GM04504 (cell line): ENCODE data around the gene SERTAD3.
"Not testable (repeated sequence)": the region's sequence is repeated elsewhere in the genome, so short reads cannot be mapped to it uniquely, and the experiment has no call there.

Source experiments
- DNase-seq: peaks from one replicate; pipeline ENCODE4 v3.0.0-alpha.2; 2012; ENCODE audit warnings: low read depth

Gene SERTAD3

DNA sequence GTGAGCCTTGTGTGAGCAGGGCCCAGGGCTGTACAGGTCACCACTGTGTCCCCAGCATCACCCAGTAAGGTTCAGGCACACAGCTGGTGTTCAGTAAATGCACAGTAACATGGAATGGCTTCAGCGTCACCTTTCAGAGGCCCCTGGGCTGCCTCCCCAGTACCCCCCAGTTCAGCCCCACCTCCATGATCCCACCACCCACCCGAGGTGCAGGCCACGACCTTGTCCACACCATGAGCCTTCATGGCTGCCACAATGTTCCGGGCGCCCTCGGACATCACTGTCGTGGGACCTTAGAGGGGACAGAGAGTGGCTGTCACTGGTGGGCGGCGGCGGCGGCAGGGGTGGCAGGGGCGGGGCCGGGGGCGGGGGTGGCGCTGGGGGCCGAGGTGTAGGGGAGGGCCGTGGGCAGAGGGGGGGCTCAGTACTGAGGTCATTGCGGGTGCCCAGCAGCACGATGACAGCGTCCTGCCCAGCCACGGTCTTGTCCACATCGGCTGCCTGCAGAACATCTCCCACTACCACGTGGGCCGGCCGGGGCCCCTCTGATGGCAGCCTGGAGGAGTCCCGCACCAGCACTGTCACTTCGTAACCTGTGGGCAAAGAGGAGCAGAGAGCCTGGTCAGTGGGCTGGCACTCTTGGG, 13.9 kb upstream of the SERTAD3 start:
- no peak for DNase-seq

DNA sequence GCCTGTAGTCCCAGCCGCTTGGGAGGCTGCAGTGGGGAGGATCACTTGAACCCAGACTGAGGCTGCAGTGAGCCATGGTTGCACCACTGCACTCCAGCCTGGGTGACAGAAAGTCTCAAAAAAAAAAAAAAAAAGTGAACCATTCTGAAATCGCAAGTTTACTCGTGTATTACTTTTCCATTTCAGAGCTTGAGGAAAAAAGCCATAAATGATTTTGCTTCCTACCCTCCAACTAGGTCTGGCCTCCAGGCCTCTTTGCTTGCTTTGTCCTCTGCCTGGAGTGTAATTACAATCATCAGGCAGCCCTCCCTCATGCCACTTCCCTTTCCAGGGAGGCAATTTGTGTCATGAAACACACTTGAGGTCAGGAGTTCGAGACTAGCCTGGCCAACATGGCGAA, 12.9 kb upstream of the SERTAD3 start:
- DNase-seq = no peak

DNA sequence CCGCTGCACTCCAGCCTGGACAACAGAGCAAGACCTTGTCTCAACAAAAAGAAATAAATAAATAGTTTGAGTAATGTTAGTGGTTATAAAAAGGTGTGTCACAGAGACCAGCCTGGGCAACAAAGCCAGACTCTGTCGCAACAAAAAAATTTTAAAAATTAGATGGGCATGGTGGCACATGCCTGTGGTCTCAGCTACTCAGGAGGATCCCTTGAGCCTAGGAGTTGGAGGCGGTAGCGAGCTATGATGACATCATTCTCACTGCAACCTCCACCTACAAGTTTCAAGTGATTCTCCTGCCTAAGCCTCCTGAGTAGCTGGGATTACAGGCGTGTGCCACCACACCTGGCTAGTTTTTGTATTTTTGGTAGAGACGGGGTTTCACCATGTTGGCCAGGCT, 9.8 kb upstream of the SERTAD3 start:
- DNase-seq = not testable (repeated sequence)

DNA sequence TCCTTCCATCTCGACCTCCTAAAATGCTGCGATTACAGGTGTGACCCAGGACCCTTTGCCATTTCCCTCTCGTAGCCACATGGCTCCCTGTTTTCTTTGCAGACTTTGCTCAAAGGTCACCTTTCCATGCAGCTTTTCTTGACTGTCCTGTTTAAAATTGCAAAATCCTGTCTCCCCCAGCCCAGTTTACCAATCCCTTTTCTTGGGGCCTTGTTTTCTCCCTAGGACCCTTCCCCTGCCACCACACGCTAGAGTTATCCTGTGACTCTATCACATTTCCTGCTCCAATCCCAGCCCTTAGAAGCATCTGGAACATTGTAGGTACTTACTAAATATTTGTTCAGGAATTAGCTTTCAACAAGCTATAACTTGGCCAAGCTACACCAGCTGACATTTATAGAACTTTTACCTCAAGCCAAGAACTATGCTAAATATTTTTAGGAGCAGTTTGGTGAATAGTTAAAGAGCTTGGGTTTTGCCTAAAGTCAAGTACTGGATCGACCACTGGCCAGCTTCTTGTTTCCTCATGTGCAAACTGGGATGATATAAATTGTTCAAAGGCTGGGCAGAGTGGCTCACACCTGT, 9.1 kb upstream of the SERTAD3 start:
- DNase-seq = no peak

DNA sequence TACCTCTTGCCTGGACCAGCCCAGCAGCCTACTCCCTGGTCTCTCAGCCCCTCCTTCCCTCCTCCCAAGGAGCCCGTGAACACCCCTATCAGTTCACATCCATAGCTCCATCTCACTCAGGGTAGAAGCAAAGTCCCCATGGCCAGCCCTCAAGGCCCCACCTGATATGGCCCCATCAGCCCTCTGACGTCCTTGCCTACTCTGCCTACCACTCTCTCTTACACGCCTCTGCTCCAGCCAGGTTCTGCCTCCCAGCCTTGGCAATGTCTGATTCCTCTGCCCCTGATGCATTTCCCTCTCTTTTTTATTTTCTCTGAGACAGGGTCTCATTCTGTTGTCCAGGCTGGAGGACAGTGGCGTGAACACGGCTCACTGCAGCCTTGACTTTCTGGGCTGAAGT, 7.9 kb upstream of the SERTAD3 start:
- no peak for DNase-seq

DNA sequence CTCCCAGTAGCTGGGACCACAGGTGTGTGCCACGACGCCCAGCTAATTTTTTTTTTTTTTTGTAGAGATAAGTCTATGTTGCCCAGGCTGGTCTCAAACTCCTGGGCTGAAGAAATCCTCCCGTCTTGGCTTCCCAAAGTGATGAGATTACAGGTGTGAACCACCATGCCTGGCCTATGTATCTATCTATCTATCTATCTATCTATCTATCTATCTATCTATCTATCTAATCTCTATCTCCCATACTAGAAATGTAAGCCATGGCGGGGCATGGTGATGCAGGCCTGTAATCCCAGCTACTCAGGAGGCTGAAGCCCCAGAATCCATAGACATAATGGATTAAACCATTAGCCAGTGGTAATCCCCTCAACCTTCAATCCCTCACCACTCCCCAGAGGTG, 6.5 kb upstream of the SERTAD3 start:
- DNase-seq = no peak

DNA sequence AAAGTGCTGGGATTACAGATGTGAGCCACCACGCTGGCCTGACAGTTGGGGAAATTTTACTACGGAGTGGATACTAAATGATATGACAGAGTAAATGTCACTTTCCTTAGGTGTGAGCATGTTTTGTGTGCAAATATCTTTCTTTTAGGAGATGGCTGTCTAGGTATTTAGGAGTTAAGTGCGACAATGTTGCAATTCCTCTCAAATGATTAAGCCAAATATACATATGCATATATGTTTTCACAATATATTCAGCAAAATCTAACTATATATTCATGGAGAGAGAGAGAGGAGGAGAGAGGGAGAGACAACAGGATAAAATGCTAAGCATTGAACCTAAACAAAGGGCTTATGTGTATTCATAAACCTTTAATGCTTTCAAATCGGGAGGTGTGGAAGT, 5.4 kb upstream of the SERTAD3 start:
- no peak for DNase-seq

DNA sequence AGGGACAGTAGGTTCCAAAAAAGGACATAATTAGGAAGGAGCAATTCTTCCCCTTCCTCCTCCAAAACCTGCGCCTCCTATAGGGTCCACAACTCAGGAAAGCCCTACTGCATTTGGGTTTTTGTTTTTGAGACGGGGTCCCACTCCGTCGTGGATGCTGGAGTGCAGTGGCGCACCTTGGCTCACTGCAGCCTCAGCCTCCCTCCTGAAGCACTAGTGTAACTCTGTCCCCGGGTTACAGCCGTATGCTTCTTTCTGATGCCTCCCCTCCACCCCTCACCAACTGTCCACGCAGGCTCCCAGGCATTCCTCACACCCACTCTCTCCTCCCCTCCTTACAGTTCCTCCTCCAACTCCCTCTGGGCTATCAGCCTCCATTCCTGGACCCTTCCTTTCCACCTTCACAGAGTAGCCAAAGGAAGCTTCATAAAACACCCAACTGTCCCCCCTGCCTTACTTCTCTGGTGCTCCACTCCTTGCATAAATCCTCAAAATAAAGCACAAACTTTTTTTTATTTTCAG, 2.2 kb upstream of the SERTAD3 start:
- DNase-seq = no peak

DNA sequence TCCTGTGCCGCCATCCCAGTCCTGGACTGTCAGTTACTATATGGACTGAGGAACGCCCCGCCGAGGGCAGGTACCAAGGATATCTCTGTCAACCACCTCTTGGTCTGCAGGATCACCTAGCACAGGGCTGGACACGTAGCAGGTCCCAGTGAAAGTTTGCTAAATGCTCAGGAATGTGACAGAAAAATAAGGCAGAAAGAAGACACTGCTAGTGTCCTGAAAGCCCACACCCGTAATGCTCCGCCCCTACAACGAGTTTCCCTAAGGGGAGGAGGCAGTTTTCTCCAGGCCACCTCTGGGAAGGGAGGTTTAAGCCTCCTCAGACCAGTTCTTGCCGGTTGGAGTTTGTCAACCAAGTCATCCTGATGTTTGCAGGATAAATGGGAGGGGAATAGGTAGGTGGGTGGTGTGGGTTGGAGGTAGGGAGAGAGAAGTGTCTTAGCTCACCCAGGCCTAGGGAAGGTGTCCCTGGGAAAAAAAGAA, 1.7 kb upstream of the SERTAD3 start:
- no peak for DNase-seq

DNA sequence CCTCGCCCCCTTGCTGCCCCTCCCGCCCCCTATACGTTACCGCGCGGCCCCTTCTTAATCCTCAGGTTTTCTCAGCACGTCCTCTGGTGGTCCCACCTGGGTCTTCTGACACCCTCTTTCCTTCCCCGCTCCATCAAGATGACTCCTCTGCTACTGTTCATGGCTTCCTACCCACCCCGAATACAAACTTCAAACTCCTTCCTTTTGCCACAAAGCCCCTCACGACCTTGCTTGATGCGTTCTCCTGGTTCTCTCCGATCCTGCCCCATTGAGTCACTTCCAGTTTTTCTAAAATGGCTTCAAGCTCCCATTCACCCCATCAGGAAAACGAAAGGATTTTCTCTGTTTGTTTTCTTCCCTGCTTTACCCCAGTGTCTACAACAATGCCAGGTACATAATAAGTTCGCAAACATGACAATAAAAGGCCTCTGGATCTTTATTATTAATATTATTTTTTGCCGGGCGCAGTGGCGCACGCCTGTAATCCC, 734 bp upstream of the SERTAD3 start:
- no peak for DNase-seq

DNA sequence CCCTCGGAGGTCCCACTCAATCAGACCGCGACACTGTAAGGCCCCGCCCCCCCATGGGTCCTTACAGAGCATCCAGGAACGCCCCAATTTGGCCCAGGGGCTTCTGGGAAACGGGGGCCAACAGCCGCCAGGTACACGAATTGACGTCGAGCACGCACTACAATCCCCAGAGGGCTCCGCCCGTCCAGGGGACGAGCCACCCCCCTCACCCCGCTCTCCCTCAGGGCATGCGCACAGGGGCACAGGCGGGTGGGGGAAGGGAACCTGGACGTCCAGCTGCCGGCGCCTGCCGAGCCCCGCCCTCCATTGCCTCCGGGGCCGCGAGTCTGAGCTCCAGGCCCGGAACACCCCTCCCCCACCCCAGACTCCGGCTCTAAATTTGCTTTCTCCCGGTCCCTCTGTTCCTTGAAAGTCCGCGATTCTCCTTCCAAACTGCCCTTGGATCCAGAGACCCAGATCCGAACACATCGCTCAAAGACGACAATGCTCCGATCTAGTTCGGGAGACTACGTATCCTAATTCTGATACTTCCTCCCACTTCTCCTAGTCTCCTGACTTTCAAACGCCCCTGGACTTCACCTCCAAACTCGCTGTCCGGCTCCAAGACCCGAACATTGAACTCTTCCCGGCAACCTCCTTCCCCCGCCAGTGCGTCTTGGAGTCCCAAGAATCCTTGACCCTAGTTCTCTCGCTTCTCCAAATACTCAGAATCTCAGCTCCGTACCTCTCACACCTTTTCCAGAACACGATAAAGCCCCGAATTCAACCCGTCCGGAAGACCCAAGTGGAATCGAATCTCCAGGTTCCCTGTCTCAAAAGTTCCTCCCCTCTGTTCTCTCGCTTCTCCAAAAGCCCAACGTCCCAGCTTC, 770 bp downstream of the SERTAD3 start:
- peak; percentile 99 for DNase-seq

DNA sequence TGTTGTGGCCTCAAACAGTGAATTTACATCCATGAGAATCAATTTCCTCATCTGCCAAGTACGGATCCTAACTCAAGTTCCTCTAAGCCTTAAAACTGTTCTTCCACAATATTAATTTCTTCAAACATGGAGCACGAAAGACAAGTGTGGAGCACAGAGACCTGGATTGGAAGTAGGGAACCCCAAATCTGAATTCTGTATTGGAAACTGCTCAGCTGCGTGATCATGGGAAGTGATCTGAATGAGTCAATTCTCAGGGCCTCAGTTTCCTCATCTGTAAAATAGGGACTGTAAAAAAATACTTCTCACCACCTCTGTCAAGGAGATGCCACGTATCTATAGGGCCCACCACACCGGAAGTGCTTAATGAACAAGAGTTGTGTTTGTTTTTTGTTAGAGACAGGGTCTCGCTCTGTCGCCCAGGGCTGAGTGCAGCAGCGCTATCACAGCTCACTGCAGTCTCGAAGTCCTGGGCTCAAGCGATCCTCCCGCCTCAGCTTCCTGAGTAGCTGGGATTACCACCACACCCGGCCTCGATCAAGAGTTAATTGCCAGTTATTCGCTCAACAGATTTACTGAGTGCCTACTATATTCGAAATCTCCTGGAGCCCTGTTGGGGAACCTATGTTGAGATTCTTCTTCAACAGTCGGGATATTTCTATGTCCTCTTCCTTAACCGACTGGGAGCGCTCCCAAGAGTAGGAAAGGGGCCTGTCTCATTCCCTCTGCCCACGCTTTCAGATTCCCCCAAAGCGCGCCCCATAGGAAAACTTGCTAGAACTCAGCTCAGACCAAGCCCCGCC, 1.6 kb downstream of the SERTAD3 start:
- DNase-seq = no peak

DNA sequence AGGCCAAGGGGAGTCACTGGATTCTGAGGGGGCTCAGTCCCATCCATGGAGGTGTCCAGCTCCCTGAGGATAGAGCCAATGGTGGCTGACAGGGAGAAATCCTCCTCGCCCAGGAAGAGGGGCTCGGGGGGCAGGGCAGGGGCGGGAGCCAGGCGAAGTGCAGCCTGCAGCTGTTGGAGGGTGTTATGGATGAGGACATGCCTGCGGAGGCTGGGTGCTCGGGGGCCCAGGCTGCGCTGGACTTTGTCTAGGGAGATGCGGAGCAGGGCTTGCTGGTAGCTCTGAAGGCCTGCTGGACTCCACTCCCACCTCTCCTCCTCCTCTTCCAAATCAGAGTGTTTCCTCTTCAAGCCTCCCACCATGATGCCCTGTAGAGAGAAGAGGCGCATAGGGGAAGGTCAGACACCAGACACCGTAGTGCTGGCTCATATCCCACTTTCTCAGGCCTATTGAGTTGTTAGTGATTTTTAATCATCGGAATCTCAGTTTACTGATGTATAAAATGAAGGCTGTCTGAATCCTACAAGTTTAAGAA, 2.3 kb downstream of the SERTAD3 start:
- no peak for DNase-seq

DNA sequence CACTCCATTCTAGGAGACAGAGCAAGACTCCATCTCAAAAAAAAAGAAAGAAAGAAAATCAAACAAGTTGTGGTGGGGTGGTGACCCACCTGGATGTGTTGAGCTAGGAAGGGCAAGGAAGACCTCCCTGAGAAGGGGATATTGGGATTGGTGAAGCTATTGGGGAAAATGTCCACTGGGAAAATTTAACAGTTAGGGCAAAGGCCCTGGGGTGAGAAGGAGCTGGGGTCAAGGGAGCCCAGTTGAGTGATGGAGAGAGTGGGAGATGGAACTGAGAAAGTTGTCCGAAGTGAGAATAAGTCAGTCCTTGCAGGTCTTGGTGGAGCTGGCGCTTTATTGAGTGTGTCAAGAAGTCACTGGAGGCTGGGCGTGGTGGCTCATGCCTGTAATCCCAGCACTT, 5.9 kb downstream of the SERTAD3 start:
- DNase-seq = no peak

DNA sequence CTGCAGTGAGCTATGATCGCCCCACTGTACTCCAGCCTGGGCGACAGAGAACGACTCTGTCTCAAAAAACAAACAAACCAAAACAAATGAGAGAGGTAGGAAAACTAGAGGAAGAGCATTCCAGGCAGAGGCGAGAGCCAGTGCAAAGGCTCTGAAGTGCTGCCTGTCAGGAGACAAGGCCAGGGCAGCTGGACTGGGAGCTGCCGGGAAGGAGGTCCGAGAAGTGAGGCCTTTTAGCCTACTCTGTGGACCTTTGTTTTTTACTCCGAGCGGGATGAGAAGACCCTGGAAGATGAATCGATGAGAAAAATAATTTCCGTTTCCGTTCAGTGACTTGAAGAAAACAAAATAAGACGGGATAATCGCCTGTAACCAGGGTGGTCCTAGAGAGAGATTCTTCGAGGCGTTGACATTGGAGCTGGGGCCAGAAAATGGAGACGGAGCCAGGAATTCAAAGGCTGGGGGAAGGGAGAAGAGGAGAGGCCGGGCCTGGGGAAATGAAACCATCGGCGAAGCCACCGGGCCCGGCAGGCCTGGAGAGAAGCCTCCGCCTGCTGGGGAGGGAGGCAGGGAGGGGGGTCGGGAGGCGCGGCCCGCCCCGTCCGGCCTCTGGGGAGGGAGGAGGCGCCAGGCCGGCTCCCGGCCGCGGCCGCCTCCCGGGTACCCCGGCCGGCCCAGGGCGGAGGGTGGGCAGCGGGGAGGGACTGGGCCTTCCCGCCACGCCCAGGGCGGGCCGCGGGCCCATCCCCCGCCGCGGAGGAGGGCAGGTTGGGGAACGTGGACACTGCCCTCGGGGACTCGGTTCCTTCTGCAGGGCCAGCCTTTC, 10.5 kb downstream of the SERTAD3 start:
- DNase-seq = peak; percentile 89

DNA sequence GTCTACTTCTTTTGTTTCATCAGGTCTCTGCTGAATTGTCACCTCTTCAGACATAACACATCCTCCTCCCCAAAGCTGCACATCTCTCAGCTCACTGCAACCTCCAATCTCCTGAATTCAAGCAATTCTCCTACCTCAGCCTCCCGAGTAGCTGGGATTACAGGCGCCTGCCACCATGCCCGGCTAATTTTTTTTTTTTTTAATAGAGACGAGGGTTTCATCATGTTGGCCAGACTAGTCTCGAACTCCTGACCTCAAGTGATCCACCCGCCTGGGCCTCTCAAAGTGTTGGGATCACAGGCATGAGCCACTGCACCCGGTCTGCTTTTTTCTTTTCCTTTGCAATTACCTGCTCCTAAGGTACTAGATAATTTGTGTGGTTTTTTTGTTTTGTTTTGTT, 11.4 kb downstream of the SERTAD3 start:
- DNase-seq = not testable (repeated sequence)

DNA sequence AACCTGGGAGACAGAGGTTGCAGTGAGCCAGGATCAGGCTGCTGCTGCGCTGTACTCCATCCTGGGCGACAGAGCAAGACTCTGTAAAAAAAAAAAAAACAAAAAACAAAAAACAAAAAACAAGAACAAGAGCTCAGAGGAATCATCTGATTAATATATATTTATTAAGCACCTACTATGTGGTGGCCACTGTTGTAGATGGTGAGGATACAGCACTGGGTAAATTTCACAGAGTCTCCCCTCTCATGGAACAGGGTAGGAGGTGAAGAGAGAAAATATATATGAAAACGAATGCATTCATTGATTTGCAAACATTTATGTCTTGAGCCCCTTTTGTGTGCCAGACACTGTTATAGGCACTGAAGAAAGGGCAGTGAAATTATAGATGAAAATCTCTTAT, 12.4 kb downstream of the SERTAD3 start:
- no peak for DNase-seq

DNA sequence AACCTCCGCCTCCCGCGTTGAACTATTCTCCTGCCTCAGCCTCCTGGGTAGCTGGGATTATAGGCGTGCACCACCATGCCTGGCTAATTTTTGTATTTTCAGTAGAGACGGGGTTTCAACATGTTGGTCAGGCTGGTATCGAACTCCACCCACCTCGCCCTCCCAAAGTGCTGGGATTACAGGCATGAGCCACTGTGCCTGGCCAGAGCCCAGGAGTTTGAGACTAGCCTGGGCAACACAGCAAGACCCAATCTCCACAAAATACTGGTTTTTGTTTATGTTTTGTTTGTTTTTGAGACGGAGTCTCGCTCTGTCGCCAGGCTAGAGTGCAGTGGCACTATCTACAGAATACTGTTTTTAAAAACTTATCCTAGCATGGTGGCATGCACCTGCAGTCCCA, 13.9 kb downstream of the SERTAD3 start:
- DNase-seq = not testable (repeated sequence)

DNA sequence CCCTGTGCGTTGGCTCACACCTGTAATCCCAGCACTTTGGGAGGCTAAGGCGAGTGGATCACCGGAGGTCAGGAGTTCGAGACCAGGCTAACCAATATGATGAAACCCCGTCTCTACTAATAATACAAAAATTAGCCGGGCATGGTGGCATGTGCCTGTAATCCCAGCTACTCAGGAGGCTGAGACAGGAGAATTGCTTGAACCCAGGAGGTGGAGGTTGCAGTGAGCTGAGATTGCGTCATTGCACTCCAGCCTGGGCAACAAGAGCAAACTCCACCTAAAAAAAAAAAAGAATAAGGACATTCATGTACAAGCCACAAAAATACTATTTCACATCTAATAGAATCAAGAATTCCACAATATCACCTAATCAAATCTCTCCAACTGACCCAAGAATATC, 15.9 kb downstream of the SERTAD3 start:
- not testable (repeated sequence) for DNase-seq

DNA sequence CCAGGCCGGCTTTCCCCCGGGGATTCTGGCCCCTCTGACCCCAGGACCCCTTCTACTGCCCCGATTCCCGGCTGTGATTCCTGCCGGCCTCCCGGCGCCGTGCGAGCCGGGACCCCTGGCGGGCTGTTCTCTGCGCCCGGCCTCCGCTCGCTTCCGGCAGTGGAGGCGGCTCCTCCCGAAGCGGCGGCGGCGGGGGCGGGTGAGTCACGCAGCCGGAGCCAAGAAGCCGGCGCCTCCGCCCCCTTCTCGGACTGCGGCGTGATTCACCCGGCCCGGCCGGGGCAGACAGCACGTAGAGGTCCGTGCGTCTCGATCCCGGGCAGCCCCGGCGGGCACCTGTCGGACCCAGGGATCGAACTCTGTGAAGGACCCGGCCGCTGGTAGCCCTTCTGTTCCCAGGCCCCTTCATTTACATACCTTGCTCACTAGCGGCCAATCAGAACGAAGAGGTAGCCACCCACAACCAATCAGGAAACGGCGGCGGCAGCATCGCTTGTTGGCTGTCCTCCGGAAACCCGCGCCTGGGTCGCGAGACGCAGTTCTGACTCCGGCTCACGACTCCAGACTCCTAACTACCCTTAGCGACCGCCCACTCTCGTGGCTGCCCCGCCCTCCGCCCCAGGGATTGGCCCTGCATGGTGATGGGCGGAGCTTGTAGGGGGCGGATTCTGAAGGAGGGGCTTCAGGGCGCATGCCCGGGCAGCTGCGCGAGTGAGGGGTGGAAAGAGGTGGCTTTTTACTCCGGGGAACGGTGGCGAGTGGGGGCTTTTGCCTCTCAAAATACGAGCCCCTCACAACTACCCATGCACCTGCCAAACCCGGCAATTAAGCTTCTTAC, 18.5 kb downstream of the SERTAD3 start, which contains the start of gene SERTAD1:
Gene SERTAD1 (minus strand): TSS at position 543 of the 838 bp plus-strand sequence. CDS start 2,446 bp downstream, outside the sequence.
- DNase-seq = peak; percentile 98
